Kidney tubule cell (primary cell): ENCODE results near the gene TSNAXIP1.
A peak's percentile ranks its signal among the peaks of the same experiment; 100 is the strongest.
"Not testable (repeated sequence)": the region's sequence is repeated elsewhere in the genome, so short reads cannot be mapped to it uniquely, and the experiment has no call there.

Source experiments
- DNase-seq: peaks from one replicate; pipeline ENCODE4 v3.0.0-alpha.2; 2018; ENCODE audit warnings: low spot score

TSNAXIP1 gene

GRCh38 chr16:67837190-67837589 is 30.5 kb downstream of the TSNAXIP1 start:
- DNase-seq, result not testable (repeated sequence)

GRCh38 chr16:67837811-67838210 is 31.1 kb downstream of the TSNAXIP1 start:
- peak; percentile 32 for DNase-seq

- DNase-seq, result no peak
Measured at GRCh38 chr16:67841198-67841815, 34.6 kb downstream of the TSNAXIP1 start.

DNA sequence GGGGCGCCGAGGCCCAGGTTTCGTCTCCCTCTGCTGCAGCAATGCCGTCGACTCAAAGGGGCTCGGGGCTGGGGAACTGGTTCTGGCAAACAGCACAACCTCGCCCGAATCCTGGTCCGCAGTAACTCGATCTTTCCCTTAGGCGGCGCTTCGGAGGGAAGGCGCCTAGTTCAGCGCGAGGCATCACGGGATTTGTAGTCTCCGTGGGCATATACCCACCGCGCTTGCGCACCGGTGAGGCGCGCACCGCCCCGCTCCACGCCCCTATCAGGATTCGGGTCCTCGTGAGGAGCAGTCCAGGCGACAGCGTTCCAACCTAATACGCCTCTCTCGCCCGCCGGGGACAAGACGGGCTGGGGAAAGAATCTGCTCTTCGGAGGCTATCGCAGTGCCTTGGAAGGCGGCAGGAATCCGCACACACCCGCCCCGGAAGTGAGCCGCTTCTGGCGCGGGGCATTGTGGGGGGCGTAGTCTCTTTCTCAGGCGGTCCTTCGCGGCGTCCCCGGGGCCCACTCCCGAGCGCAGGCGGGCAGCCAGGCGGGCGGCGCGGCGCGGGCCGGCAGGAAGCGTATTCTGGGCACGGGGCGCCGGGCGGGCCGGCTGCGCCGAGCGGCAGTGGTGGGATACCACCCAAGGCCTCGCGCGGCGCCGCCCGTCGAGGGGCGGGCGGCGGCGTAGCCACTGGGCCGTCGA is 35.3 kb downstream of the TSNAXIP1 start, which contains the start of gene THAP11:
TSS of gene THAP11 (plus strand) at position 505 of the 693 bp plus-strand sequence. CDS start 235 bp downstream, outside the sequence.
- peak; percentile 95 for DNase-seq

- peak; percentile 52 for DNase-seq
Measured at GRCh38 chr16:67842509-67843342, 36.0 kb downstream of the TSNAXIP1 start.

DNA sequence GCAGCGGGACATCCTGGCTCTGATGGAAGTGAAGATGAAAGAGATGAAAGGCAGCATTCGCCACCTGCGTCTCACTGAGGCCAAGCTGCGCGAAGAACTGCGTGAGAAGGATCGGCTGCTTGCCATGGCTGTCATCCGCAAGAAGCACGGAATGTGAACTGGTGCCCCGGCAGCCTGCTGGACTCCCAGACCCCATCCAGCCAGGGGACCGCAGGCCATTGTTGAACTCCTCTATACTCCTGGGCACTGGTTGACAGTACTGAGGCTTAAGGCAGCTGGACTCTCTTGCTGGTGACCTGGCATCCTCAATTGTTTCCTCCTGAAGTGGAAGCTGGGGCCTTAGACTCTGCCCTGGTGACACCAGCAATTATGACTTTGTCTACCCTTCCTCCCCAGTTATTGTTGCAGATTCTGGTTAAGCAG is 36.7 kb downstream of the TSNAXIP1 start:
- no peak for DNase-seq

DNA sequence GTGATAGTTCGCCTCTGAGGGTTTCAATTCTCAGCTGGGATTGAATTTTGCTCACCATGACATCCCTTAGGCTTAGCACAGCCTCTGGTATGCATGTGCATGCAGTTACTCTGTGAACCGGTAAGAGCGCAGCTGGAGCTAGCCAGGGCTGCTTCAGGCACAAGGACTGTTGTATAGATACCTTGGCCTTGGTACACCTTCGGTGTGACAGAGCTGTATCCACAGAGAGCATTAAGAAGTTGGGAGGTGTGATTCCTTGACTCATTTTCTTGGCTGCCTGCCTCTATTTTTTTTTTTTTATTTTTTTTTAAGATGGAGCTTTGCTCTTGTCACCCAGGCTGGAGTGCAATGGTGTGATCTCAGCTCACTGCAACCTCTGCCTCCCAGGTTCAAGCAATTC is 37.8 kb downstream of the TSNAXIP1 start:
- DNase-seq, result peak; percentile 78

GRCh38 chr16:67845291-67846062 is 38.8 kb downstream of the TSNAXIP1 start:
- no peak for DNase-seq

- DNase-seq, result no peak
Measured at GRCh38 chr16:67846063-67846319, 39.3 kb downstream of the TSNAXIP1 start.

- DNase-seq, result peak; percentile 96
Measured at GRCh38 chr16:67846320-67847063, 39.8 kb downstream of the TSNAXIP1 start, which contains the start of gene NUTF2. NUTF2 (plus strand) TSS chr16:67846933; CDS start chr16:67865131, 18,198 bp downstream.

DNA sequence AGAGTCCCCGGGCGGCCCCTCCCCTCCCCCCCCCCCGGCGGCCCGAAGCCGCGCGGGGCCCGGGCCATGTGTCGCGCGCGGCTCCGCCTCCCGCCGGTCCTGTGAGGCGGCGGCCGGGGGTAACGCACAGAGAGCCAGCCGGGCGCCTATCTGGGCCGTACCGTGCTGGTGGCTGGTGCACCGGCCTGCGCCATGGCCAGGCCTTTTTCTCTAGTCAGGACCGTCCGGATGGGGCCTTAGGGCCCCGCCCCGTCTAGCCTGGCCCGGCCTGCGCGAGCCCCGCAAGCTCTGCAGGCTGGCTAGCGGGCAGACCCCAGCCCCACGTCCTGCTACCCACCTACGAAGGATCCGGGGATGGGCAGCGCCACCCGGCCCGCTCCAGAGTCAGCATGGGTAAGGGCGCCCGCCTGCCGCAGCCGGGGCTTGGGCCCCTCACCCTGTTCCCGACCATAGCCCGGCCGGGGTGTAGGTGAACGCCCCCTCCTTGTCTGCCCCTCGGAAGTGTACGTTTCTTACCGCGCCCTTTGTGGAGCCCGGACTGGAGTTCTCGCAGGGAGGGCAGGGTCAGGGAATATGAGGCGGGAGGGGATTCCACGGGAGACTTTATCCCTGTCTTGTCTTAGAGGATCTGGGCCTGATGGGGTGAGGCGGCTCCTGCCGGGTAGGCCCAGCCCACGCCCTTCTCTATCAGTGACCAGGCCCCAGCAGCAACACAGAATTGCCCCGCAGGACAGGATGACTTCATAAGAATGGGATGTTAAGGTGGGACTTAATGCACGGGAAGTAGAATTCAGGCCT is 40.6 kb downstream of the TSNAXIP1 start, which contains the start of gene CENPT:
TSS of gene CENPT (minus strand) at position 630 of the 798 bp plus-strand sequence. CDS start 13,834 bp downstream, outside the sequence.
- peak; percentile 90 for DNase-seq

DNA sequence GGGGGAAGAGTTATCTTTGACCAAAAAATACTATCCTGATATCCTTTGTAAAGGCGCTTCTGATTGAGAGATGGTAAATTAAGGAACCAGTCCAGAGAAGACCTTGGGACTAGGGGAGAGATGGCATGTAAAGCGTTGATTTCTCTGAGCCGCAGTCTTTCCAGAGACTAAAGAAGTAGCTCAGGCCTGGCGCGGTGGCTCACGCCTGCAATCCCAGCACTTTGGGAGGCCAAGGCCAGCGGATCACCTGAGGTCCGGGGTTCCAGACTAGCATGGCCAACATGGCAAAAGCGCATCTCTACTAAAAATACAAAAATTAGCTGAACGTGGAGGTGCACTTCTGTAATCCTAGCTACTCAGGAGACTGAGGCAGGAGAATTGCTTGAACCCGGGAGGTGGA is 41.4 kb downstream of the TSNAXIP1 start:
- DNase-seq, result no peak

DNA sequence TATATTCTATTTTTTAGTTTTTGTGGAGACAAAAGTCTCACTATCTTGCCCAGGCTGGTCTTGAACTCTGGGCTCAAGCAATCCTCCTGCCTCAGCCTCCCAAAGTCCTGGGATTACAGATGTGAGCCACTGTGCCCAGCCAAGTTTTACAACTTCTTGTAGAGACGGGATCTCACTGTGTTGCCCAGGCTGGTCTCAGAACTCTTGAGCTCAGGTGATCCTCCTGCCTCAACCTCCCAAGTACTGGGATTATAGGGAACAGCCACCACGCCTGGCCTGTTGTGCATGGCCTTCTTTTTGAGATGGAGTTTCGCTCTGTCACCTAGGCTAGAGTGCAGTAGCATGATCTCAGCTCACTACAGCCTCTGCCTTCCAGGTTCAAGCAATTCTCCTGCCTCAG is 47.0 kb downstream of the TSNAXIP1 start:
- DNase-seq, result no peak

- DNase-seq, result no peak
Measured at GRCh38 chr16:67855789-67856188, 49.1 kb downstream of the TSNAXIP1 start.

- no peak for DNase-seq
Measured at GRCh38 chr16:67856927-67857546, 50.3 kb downstream of the TSNAXIP1 start.

DNA sequence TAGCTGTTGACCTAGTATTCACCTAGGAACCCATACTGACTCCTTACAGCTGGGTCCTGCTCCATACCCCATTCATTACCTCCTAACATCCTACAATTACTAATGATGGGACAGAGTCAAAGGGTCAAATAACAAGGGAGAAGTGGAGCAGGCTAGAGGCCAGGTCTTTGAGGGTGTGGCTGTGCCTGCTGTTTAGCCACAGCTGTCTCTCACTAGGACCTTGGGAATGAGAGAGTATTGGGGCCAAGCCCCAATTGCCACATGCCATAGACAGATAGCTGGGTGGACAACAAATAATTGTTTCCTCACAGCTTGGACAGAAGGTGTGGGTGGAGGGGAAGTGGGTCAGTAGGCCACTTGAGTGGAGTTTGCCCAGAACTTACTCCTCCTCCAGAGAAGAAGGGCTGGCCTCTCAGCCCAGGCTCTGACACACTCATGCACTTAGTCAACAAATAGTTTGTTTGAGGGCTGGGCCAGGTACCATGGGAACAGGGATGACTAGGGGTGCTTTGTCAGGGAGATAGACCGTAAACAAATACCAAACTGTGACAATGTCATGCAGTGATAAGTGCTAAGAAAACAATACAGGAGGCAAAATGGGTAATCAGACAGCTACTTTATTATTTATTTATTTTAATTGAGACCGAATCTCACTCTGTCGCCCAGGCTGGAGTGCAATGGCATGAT is 51.0 kb downstream of the TSNAXIP1 start:
- DNase-seq, result peak; percentile 99

GRCh38 chr16:67858500-67858899 is 51.8 kb downstream of the TSNAXIP1 start:
- DNase-seq, result no peak

GRCh38 chr16:67860589-67861398 is 54.1 kb downstream of the TSNAXIP1 start:
- DNase-seq, result peak; percentile 47
